NCI-H460 (cell line): ENCODE results near the gene GCSAML. TPM values are rescaled to one million over a fixed set of nuclear protein-coding genes. Genes with fewer than 3 reads are reported as not detected.
"Not testable (repeated sequence)": the region's sequence is repeated elsewhere in the genome, so short reads cannot be mapped to it uniquely, and the experiment has no call there.

ENCODE experiments used
- DNase-seq: peaks from one replicate; pipeline ENCODE4 v3.0.0-alpha.2; 2016; ENCODE audit warnings: low read depth; ENCODE audit errors: extremely low read depth
- polyA plus RNA-seq: library from polyadenylated mRNA; depleted of rRNA; stranded (reverse); fragments of >200 nt; gene quantifications from 2 replicates; pipeline ENCODE4 v1.2.3, GENCODE V29; 2014; cell fraction: nucleus; rRNA removed
- total RNA-seq: library from RNA; depleted of rRNA; stranded (reverse); fragments of >200 nt; shearing (Covaris generic); gene quantifications from 2 replicates; pipeline ENCODE4 v1.2.3, GENCODE V29; 2014; rRNA removed

Gene GCSAML
- not detected in 2 replicates for total RNA-seq
- not detected in 2 replicates for polyA plus RNA-seq

DNA sequence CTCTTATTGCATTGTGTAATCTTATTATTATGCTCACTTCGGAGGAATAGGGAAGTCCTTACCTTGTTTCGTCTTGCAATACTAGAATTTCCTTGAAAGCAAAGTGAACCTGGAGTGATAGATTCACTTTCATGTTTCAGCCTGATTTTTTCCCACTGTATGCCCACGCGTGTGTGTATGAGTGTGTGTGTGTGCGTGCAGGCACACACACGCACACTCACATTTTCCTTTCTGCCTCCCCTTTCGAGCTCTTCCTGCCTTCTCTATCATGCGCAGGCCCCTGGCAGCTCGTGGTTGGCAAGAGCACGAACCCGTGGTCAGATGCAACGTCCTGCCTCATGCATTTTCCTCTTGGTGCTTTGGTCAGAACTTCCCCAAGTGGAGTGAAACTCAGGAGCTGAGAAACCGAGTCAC is at the start of gene GCSAML:
GCSAML (plus strand) TSS at position 366 of the 414 bp plus-strand sequence. CDS start 58 bp downstream, outside the sequence.
- DNase-seq = no peak

DNA sequence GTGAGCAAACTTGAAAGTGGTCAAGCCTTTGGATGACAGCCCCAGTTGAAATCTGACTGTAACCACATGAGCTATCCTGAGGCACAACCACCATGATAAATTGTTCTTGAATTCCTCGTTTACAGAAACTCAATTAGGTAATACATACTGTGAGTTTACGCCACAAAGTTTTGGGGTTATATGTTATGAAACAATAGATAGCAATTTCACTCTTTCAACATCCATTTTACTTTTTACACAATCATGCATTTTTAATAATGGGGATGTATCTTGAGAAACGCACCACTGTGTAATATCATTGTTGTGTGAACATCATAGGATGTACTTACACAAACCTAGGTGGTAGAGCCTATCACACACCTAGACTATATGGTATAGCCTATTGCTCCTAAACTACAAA is 48.1 kb upstream of the GCSAML start:
- no peak for DNase-seq

DNA sequence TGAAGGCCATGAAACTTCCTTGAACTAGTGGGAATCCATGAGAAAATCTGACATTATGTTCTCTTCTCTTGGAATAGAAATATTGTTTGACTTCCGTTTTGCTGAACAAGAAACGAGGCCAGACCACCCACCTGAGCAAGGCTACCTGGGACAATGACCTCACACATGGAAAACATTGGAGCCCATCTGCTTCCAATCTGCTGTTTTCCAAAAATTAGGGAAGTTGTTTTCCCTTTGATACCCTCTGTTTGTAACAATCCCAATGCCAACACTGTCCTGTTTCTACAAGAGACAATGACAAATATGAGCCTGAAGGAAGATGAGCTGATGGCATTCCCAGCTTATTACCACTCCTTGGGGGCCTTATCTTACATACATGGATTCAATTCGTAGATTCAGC is 42.1 kb upstream of the GCSAML start:
- DNase-seq = no peak

DNA sequence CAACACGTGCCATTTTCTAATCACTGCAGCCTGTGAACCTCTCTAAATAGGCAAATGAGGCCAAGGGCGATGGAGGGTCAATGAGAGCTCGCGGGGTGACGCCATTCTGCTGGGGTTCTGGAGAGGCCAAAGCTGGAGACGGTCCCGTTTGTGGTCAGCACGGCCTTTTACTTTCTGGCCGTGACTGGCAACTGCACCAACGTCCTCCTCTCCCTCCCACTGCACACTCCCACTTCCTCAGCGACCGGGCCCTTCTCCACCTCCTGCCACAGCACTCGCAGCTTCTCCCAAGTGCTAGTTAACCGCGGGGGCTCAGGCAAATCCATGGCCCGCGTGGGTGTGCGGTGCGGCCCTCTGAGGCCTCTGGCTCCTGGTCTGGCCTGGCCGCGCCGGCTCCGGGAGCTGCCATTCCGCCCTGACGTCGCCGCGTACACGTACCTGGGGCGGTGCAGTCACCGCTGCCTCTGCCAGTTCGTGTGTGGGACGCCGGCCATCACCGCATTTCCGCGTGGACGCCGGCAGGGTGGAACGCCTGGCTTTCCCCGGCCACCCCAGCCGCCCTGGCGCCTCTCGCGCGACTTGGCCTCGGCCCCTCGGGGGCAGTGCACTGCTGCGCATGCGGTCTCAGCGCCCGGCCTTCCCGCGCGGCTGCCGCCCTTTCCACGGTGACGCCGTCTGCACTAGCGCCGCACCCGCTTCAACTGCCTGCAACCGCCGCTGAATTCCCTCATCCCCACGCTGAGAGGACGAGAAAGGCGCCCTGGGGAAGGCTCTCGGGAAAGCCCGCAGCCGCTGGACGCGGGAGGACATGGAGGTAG is 30.9 kb upstream of the GCSAML start:
- DNase-seq = no peak

DNA sequence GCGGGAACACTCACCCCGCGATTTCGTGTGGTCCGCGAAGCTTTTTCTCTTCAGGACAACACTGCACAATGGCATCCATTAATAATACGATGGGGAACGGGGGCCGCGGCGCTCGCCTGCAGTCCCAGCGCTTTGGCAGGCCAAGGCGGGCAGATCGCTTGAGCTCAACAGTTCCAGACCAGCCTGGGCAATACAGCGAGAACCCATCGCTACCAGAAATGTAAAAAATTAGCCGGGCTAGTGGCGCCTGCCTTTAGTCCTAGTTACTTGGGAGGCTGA is 30.4 kb upstream of the GCSAML start:
- DNase-seq = no peak

DNA sequence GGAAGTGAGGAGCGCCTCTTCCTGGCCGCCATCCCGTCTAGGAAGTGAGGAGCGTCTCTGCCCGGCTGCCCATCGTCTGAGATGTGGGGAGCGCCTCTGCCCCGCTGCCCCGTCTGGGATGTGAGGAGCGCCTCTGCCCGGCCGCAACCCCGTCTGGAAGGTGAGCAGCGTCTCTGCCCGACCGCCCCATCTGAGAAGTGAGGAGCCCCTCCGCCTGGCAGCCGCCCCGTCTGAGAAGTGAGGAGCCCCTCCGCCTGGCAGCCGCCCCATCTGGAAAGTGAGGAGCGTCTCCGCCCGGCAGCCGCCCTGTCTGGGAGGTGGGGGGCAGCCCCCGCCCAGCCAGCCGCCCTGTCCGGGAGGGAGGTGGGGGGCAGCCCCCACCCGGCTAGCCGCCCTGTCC is 27.0 kb upstream of the GCSAML start:
- DNase-seq = not testable (repeated sequence)

DNA sequence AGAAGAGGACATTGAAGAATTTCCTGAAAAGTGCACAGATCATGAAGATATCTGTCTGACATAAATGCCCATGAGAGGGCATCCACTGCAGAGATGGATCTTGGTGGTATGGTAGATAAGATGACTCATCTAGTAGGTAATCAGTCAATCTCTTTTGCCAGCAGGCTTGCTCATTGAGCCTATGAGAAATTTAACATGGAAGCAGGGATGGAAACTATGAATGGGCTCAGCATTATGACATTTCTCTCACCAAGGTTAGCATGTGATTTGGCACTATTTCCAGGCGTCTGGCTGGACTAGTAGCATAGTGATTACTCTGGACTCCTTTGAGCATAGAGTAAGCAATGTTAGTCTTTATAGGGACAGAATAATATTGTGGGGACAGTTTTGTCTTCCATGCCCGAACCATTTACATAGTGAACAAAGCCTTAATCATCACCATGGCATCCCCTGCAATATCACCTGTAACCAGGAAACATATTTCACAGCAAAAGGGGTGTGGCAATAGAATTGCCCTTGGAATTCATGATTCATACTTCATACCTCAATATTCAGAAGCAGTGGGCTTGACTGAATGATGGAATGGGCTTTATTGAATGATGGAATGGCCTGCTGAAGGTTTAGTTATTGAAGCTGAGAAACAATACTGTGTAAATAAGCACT is 20.0 kb upstream of the GCSAML start:
- no peak for DNase-seq

DNA sequence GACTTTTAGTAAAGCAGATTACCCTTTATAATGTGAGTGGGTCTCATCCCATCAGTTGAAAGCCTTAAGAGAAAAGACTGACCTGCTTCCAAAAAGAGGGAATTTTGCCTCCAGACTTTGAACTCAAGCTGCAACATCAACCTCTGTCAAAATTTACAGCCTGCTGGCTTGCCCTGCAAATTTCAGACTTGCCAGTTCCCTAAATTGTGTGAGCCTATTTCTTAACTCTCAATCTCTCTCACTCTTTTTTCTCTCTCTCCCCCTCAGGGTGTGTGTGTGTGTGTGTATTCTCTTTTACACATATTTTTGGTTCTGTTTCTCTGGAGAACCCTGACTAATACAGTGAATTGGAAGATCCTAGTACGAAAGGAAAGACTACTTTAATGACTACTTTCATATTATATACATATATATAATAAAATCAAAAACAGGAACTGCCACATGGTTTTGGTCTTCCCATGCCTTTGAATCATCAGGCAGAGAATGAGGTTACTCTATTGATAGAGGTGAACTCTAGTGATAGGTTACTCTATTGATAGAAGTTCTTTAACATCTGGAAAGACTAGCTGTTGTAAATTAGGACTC is 19.1 kb upstream of the GCSAML start:
- no peak for DNase-seq

DNA sequence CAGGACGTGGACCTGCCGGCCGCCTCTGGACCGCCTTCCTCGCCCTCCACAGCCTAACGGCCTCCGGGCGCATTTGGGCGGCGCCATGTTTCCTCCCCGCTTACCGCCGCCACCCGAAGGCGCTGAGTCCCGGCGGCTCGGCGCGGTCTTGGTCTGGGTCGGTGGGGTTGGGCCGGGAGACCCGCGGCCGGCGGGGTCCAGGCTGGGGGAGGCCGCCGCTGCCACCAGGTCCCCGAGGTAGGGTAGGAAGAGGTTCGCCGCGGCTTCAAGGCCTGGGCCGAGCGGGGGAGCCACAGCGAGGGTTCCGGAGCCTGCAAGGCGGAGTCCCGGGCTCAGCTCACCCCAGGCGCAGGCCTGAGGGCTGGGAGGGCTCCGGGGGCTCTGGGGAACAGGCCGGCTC is 18.1 kb upstream of the GCSAML start:
- no peak for DNase-seq

DNA sequence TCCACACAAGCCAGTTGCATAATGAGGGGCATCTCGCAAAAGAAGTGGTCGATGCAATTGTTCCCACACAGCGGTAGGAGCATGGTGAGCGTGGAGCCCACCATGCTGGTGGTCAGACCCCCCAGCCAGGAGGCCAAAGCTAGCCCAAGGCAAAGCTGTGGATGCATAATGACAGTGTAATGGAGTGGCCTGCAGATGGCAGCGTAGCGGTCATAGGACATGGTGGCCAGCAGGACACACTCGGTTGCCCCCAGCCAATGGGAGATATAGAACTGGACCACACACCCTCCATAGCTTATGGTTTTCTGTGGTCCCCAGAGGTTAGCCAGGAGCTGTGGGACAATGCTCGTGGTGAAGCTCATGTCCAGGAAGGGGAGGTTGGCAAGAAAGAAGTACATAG is 17.0 kb upstream of the GCSAML start:
- DNase-seq = no peak

DNA sequence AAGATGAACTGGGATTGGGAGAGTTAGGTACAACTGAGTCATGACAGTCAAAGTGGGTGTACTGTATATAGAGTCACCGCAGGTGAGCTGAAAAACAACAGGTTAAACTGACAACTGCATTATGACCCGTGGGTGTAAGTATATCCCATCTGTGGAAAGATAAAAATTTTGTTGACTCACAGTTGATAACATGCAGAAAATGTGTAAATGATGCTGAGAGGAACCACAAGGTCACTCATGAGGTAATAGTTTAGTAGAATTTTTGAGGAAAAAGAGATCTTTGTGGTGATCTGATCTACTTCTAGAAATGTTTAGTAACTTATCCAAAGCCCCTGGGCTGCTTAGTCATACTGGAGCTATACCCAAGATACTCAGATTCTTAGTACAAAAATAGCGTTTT is 13.5 kb upstream of the GCSAML start:
- no peak for DNase-seq

DNA sequence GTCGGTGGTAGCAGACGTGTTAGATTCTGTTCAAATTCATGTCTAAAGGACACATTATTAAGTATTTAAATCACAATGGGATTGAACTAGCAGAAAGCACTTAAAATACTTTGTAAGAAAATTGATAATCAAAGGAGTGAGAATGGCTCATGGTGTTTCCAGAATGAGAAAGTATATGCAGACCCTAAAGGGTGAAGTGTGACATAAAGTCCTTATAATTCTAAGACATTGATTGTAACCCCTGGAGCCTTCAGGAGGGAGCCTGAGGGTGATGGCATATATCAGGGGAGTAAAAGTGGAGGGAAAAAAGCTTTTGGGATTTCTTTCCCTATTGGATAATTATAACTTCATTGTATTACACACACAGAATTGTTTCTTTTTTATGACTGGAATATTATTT is 12.6 kb upstream of the GCSAML start, which contains the start of gene OR2C3:
OR2C3 (minus strand) TSS at position 101 of the 400 bp plus-strand sequence. CDS start 3,929 bp downstream, outside the sequence.
- DNase-seq = no peak

DNA sequence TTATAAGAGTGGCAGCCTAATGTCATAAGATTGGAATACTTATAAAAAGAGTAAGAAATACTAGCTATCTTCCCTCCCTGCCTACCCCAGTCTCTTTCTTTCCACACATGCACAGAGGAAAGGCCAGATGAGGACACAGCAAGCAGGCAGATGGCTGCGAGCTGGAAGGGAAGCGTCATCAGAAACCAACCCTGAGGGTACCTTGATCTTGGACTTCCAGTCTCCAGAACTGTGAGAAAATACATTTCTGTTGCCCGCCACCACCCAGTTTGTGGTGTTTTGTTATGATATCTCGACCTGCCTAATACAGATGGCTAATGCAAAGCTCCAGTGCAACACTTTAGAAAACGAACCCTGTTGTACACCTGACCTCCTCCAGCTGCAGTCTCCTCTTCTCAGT is 10.4 kb upstream of the GCSAML start:
- no peak for DNase-seq

DNA sequence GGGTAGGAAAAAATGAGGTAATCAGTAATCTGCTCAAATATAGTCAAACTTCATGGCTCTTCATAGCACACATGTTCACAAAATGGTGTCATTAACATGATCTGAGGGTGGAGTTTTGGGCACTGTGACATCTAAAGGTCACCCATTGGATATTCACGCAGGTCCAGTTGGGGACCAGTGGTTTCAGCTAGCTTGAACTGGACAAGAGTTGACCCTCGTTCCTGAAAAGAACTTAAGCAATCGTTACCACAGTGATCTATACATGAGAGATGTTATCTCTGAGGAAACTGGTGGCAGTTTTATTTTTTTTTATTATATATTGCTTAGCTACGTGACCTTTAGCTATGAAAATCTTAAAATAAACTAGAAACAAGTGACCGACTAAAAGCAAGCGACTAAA is 9.7 kb upstream of the GCSAML start:
- no peak for DNase-seq

DNA sequence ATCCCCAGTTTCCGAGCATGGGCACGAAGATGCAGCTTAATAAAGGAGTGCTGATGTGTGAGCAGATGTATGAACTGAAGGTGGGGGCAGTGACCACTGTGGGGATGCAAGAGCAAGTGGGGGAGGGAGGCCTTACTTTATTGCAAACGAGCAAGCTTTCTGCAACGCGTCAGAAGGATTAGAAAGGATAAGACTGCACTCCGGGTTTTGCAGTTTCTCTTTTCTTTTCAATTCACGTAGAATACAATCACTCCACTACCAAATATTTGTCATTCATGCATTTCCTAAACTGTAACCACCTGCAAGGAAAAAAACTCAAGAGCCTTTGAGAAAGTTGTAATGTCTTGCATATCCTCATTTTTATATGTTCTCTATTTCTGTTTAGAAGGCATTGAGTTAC is 8.4 kb upstream of the GCSAML start:
- DNase-seq = no peak

DNA sequence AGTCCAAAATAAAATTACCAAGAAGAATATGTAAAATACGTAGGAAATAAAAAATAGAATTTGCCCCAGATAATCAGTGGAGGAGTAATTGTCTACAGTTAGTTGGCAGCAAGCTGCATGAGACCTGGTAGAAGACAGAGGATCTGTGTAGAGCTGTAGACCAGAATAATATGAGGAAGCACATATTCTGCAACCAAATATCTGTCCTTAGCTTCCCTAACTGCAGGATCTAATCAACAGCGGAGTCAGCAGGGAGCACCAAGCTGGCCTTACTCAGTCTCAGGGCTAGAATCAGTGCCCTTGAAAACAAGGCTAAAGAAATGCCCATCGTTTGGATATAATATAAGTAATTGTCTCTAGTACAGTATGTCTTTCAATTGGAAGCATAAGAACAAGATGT is 6.1 kb upstream of the GCSAML start:
- DNase-seq = no peak

DNA sequence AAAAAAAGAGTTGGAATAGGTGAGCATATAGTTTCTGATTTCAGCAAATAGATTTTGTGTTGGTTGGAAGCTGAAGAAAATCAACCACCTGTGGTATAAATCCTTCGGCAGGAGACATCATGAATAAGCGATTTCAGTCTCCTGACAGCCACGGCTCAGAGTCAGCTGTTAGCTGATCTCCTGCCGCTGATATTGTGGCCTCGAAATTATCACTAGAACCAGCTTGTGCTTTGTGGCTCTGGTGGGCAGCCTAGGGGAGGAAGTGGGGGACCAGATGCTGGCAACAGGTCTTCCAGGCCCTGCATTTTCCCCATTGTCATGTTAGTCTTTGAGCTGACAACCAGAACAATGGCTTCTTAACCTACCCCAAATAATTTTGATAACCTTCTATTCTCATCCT is 842 bp upstream of the GCSAML start:
- no peak for DNase-seq

DNA sequence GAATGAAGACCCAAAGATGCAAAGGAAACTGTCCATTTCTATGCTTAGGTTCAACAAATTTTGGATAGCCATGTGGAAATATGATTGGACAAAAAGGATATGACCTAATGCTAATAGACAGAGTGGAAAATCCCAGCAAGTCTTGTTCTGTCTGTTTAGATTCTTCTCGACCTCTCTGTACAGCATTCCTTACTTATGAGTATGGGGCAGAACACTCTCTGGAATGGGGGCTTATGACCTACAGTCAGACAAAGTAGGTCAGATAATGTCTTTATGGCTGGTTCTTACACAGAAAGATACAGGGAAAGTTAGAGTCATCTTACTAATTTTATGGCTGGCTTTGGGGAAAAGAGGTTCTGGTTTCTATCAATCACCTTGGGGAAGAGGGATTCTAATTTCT is 2.8 kb downstream of the GCSAML start:
- DNase-seq = no peak

DNA sequence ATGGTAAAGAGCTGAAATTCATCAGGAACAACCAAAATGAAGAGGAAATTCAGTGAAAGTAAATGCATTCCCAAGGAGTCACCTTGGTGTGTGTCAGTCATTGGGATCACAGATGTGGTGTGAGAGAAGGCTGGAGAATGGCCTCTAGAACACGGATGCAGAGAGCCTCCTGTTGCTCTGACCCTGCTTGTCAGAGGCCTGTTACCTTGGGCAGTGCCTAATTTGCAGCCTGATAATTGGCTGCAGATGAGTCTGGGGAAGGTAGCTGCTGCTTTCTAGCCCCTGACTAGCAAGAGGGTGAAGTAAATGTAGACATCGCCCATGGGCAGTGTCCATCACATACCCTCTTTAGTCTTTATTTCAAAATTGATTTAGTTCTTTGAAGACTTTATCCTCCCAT is 3.3 kb downstream of the GCSAML start:
- no peak for DNase-seq

DNA sequence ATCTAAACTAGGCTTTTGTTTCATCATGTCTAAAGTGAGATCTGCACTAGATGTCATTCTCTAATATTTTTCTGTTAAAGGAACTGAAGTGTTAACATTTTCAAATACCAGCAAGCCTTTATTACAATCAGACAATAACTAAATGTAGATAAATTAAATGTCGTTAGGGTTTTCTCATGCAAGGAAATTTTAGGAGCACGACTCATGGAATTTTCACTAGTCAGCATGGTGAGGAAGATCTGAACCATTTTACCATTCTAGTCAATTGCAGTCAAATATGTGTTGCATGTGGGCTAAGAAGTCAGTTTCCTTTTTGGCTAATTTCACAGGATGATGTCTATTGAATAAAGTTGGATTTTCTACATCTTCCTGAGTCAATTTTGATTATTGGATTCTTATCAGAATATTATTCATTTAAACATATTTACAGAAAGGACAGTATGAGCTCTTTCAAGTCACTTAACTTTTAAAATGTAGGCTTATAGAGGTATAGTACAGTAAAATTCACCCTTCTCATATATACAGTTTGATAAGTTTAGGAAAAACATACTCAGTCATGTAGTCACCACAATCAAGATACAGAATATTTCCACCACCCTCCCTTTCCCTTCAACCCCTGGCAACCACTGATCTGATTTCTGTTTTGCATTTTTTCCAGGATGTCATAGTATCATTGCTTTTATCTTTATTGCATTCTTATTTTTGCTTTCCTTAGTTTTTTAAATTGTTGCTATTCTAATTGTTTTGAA is 9.2 kb downstream of the GCSAML start:
- DNase-seq = no peak

DNA sequence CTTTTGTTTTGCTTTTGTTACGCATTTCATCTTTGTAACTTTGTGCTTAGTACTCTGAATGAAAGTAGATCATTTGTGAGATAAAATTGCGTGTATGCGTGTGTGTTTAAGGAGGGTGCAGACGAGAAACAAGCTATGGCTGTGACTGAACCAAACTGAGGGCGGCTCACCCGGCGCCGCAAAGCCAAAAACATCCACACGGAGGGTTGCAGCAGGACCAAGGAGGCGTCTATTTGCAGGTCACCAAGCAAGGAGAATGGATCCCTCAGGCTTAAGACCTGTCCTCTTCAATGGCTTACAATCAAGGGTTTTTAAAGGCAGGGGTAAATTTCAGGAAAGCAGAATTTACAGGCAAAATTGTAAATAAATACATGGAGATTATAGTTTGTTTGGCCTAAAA is 12.8 kb downstream of the GCSAML start:
- DNase-seq = no peak
